GM19395 (cell line): ENCODE results near the gene MBOAT1.

Experiments
- ATAC-seq: cut with Tn5 transposase; IDR thresholded peaks from one replicate; pipeline ENCODE4 v1.9.1; 2021; ENCODE audit warnings: mild to moderate bottlenecking, moderate library complexity; ENCODE audit not compliant: unreplicated experiment

Gene MBOAT1

GRCh38 chr6:20234136-20234535 lies 21.9 kb upstream of the MBOAT1 start:
- no peak for ATAC-seq

GRCh38 chr6:20233007-20233730 lies 20.9 kb upstream of the MBOAT1 start:
- ATAC-seq = no peak

GRCh38 chr6:20232188-20232587 lies 19.9 kb upstream of the MBOAT1 start:
- no peak for ATAC-seq

- ATAC-seq = no peak
These were observed 18.3 kb upstream of the MBOAT1 start for GRCh38 chr6:20230401-20231119.

GRCh38 chr6:20229881-20230280 lies 17.6 kb upstream of the MBOAT1 start:
- no peak for ATAC-seq

GRCh38 chr6:20227350-20227749 lies 15.1 kb upstream of the MBOAT1 start:
- no peak for ATAC-seq

GRCh38 chr6:20223141-20223540 lies 10.9 kb upstream of the MBOAT1 start:
- ATAC-seq = no peak

- ATAC-seq = no peak
These were observed 9.2 kb upstream of the MBOAT1 start for GRCh38 chr6:20221421-20221820.

- ATAC-seq = no peak
These were observed 8.1 kb upstream of the MBOAT1 start for GRCh38 chr6:20220359-20220758.

GRCh38 chr6:20217891-20218290 lies 5.6 kb upstream of the MBOAT1 start:
- no peak for ATAC-seq

GRCh38 chr6:20217324-20217855 lies 5.1 kb upstream of the MBOAT1 start:
- no peak for ATAC-seq

- no peak for ATAC-seq
These were observed 3.0 kb upstream of the MBOAT1 start for GRCh38 chr6:20215310-20215709.

GRCh38 chr6:20213271-20213798 lies 1.1 kb upstream of the MBOAT1 start:
- no peak for ATAC-seq

GRCh38 chr6:20211941-20212391 lies 303 bp downstream of the MBOAT1 start:
- ATAC-seq = peak; percentile 35

GRCh38 chr6:20211037-20211940 lies 980 bp downstream of the MBOAT1 start:
- no peak for ATAC-seq

GRCh38 chr6:20210158-20210557 lies 2.1 kb downstream of the MBOAT1 start:
- ATAC-seq = no peak

GRCh38 chr6:20208687-20209378 lies 3.4 kb downstream of the MBOAT1 start:
- no peak for ATAC-seq

GRCh38 chr6:20207088-20207418 lies 5.2 kb downstream of the MBOAT1 start:
- ATAC-seq = no peak

GRCh38 chr6:20205722-20206161 lies 6.5 kb downstream of the MBOAT1 start:
- no peak for ATAC-seq

- no peak for ATAC-seq
These were observed 7.8 kb downstream of the MBOAT1 start for GRCh38 chr6:20204512-20204894.
